OCI-LY3 (cell line): Measurements from ENCODE around the gene ACBD5.
"Not testable (repeated sequence)": the region's sequence is repeated elsewhere in the genome, so short reads cannot be mapped to it uniquely, and the experiment has no call there.

Experiments used
- H2AFZ ChIP-seq: fragments of 200-600, 300-600 bp; shearing (Covaris generic); 2 replicates; pipeline ENCODE4 v1.6.0; 2014; ENCODE audit warnings: antibody characterized with exemption, low read depth, low read length
- H3K27ac ChIP-seq: fragments of 200-600, 300-600 bp; sonication (generic); 2 replicates; pipeline ENCODE4 v1.5.1; 2014; ENCODE audit warnings: mild to moderate bottlenecking, low read length, moderate library complexity, mixed read lengths
- H3K27me3 ChIP-seq: fragments of 200-600, 300-600 bp; sonication (generic); 2 replicates; pipeline ENCODE4 v1.6.1; 2014; ENCODE audit warnings: low read depth, low read length, mixed read lengths
- H3K36me3 ChIP-seq: fragments of 200-600, 300-600 bp; sonication (generic); replicated peaks from 2 replicates; pipeline ENCODE3; 2014; ENCODE audit warnings: low read depth, low read length, mixed read lengths
- H3K4me1 ChIP-seq: fragments of 300-600, 200-600 bp; sonication (generic); 2 replicates; pipeline ENCODE4 v1.6.1; 2014; ENCODE audit warnings: low read length, mixed read lengths
- H3K4me2 ChIP-seq: fragments of 200-600, 300-600 bp; sonication (generic); 2 replicates; pipeline ENCODE4 v1.6.1; 2014; ENCODE audit warnings: low read length, mixed read lengths
- H3K4me3 ChIP-seq: fragments of 300-600, 200-600 bp; sonication (generic); 2 replicates; pipeline ENCODE4 v1.5.1; 2014; ENCODE audit warnings: antibody characterized with exemption, mild to moderate bottlenecking, low read length, moderate library complexity
- H3K79me2 ChIP-seq: fragments of 300-600, 200-600 bp; shearing (Covaris generic); 2 replicates; pipeline ENCODE4 v1.6.1; 2014; ENCODE audit warnings: mild to moderate bottlenecking, low read length, mixed read lengths
- H3K9ac ChIP-seq: fragments of 300-600, 200-600 bp; shearing (Covaris generic); 2 replicates; pipeline ENCODE4 v1.6.0; 2014; ENCODE audit warnings: mild to moderate bottlenecking, low read length, moderate library complexity
- H3K9me3 ChIP-seq: fragments of 200-600, 300-600 bp; shearing (Covaris generic); 2 replicates; pipeline ENCODE4 v1.6.1; 2014; ENCODE audit warnings: low read length, mixed read lengths; ENCODE audit not compliant: insufficient read depth
- H4K20me1 ChIP-seq: fragments of 200-600, 300-600 bp; sonication (generic); 2 replicates; pipeline ENCODE4 v1.6.1; 2016; ENCODE audit warnings: low read length, mixed read lengths; ENCODE audit not compliant: insufficient read depth
- CTCF ChIP-seq: fragments of 200-600, 300-600 bp; sonication (generic); IDR thresholded peaks from 2 replicates; pipeline ENCODE4 v1.5.1; 2014; ENCODE audit warnings: antibody characterized with exemption, low read length, low read depth
- EZH2phosphoT487 ChIP-seq: fragments of 200-600 bp; shearing (Covaris generic); IDR thresholded peaks from 2 replicates; pipeline ENCODE4 v1.6.1; 2018; ENCODE audit warnings: antibody characterized with exemption, mixed run types, low read depth

The ACBD5 gene

GRCh38 chr10:27242473-27242950 lies 1.9 kb upstream of the ACBD5 start:
- no peaks in the 10 kb centered on the region for H3K36me3 ChIP-seq

GRCh38 chr10:27241652-27242472 lies 1.3 kb upstream of the ACBD5 start:
- peak overlapping the region; percentile 92 for H3K9ac ChIP-seq
- H2AFZ ChIP-seq: no peak overlapping the region
- H3K27ac ChIP-seq: peak overlapping the region; percentile 95
- TF ChIP-seq CTCF: no peak; the same call in 1 of the 2 replicates
- no peak for TF ChIP-seq EZH2phosphoT487
- H3K4me1 ChIP-seq: peaks cover 9% of the 10 kb centered on the region; the same call in 1 of the 2 replicates
- no peaks in the 10 kb centered on the region for H3K27me3 ChIP-seq
- H3K4me2 ChIP-seq: peak overlapping the region; percentile 86
- H3K9me3 ChIP-seq: no peaks in the 10 kb centered on the region
- H4K20me1 ChIP-seq: no peaks in the 10 kb centered on the region
- H3K36me3 ChIP-seq: no peaks in the 10 kb centered on the region
- H3K79me2 ChIP-seq: peaks cover 25% of the 10 kb centered on the region
- peak overlapping the region; percentile 97 for H3K4me3 ChIP-seq

More at GRCh38 chr10:27242473-27242950, 1.9 kb upstream of the ACBD5 start:
- TF ChIP-seq EZH2phosphoT487: no peak
- Histone ChIP-seq H2AFZ (no peak overlapping the region), H3K79me2 (peaks cover 25% of the 10 kb centered on the region), H3K9ac (peak overlapping the region; percentile 92), H3K9me3 (no peaks in the 10 kb centered on the region), H3K4me1 (peaks cover 9% of the 10 kb centered on the region; the same call in 1 of the 2 replicates), H4K20me1 (no peaks in the 10 kb centered on the region), H3K27me3 (no peaks in the 10 kb centered on the region), H3K4me3 (peak overlapping the region; percentile 97), H3K27ac (peak overlapping the region; percentile 95), H3K4me2 (peak overlapping the region; percentile 86)

GRCh38 chr10:27241010-27241651 lies 534 bp upstream of the ACBD5 start:
- peak overlapping the region; percentile 86 for H3K4me2 ChIP-seq
- H3K4me3 ChIP-seq: peak overlapping the region; percentile 97
- H3K9me3 ChIP-seq: no peaks in the 10 kb centered on the region
- peak overlapping the region; percentile 95 for H3K27ac ChIP-seq
- peak overlapping the region; percentile 63 for H2AFZ ChIP-seq
- no peaks in the 10 kb centered on the region for H4K20me1 ChIP-seq
- H3K9ac ChIP-seq: peak overlapping the region; percentile 92
- TF ChIP-seq CTCF: no peak
- no peak for TF ChIP-seq EZH2phosphoT487
- H3K79me2 ChIP-seq: peaks cover 25% of the 10 kb centered on the region
- H3K4me1 ChIP-seq: peaks cover 9% of the 10 kb centered on the region; the same call in 1 of the 2 replicates
- H3K36me3 ChIP-seq: no peaks in the 10 kb centered on the region
- no peaks in the 10 kb centered on the region for H3K27me3 ChIP-seq

- H3K9me3 ChIP-seq, H3K4me1 ChIP-seq, H3K9ac ChIP-seq, H3K27me3 ChIP-seq, H2AFZ ChIP-seq, H4K20me1 ChIP-seq, H3K4me2 ChIP-seq, H3K4me3 ChIP-seq, H3K27ac ChIP-seq, H3K36me3 ChIP-seq: not testable (repeated sequence)
- H3K79me2 ChIP-seq: peaks cover 16% of the 10 kb centered on the region
Measured at GRCh38 chr10:27237531-27237930, 3.1 kb downstream of the ACBD5 start.

GRCh38 chr10:27236589-27237128 lies 3.9 kb downstream of the ACBD5 start:
- H3K79me2 ChIP-seq: peaks cover 16% of the 10 kb centered on the region
- H3K4me3 ChIP-seq, H3K27me3 ChIP-seq, H3K9ac ChIP-seq, H3K27ac ChIP-seq, H2AFZ ChIP-seq, H4K20me1 ChIP-seq, H3K4me1 ChIP-seq, H3K4me2 ChIP-seq, H3K9me3 ChIP-seq, H3K36me3 ChIP-seq: not testable (repeated sequence)
